Smooth muscle cell of the brain vasculature (primary cell): ENCODE measurements around the gene MPRIP.
"Not testable (repeated sequence)": the region's sequence is repeated elsewhere in the genome, so short reads cannot be mapped to it uniquely, and the experiment has no call there.

Experiments
- DNase-seq: peaks from one replicate; pipeline ENCODE4 v3.0.0-alpha.2; 2012; ENCODE audit warnings: low read depth, low spot score

The MPRIP gene

GRCh38 chr17:17183744-17184143 lies 141.5 kb downstream of the MPRIP start:
- no peak for DNase-seq

GRCh38 chr17:17184985-17185757 lies 142.9 kb downstream of the MPRIP start:
- not testable (repeated sequence) for DNase-seq

GRCh38 chr17:17186051-17186450 lies 143.8 kb downstream of the MPRIP start:
- DNase-seq, result no peak

GRCh38 chr17:17186551-17187505 lies 144.6 kb downstream of the MPRIP start:
- no peak for DNase-seq

- no peak for DNase-seq
Measured at GRCh38 chr17:17188586-17188985, 146.3 kb downstream of the MPRIP start.

- no peak for DNase-seq
Measured at GRCh38 chr17:17189559-17189958, 147.3 kb downstream of the MPRIP start.

- no peak for DNase-seq
Measured at GRCh38 chr17:17190188-17190587, 147.9 kb downstream of the MPRIP start.

- DNase-seq, result no peak
Measured at GRCh38 chr17:17191346-17191792, 149.1 kb downstream of the MPRIP start.

- DNase-seq, result no peak
Measured at GRCh38 chr17:17191961-17192381, 149.7 kb downstream of the MPRIP start.

GRCh38 chr17:17195466-17195865 lies 153.2 kb downstream of the MPRIP start:
- DNase-seq, result not testable (repeated sequence)

GRCh38 chr17:17196776-17197175 lies 154.5 kb downstream of the MPRIP start:
- no peak for DNase-seq

- DNase-seq, result no peak
Measured at GRCh38 chr17:17198281-17198680, 156.0 kb downstream of the MPRIP start.

- no peak for DNase-seq
Measured at GRCh38 chr17:17200311-17200710, 158.1 kb downstream of the MPRIP start.

- DNase-seq, result no peak
Measured at GRCh38 chr17:17200831-17201230, 158.6 kb downstream of the MPRIP start.

- DNase-seq, result no peak
Measured at GRCh38 chr17:17201271-17201670, 159.0 kb downstream of the MPRIP start.

- no peak for DNase-seq
Measured at GRCh38 chr17:17201907-17202306, 159.7 kb downstream of the MPRIP start.

- DNase-seq, result no peak
Measured at GRCh38 chr17:17203173-17203730, 161.0 kb downstream of the MPRIP start.

GRCh38 chr17:17204041-17204591 lies 161.9 kb downstream of the MPRIP start:
- DNase-seq, result no peak

GRCh38 chr17:17204635-17205231 lies 162.5 kb downstream of the MPRIP start:
- DNase-seq, result no peak

GRCh38 chr17:17205368-17206123 lies 163.3 kb downstream of the MPRIP start:
- DNase-seq, result no peak
